Measurements from ENCODE around the gene KRT14.
"Not testable (repeated sequence)": the region's sequence is repeated elsewhere in the genome, so short reads cannot be mapped to it uniquely, and the experiment has no call there.

Gene KRT14

DNA sequence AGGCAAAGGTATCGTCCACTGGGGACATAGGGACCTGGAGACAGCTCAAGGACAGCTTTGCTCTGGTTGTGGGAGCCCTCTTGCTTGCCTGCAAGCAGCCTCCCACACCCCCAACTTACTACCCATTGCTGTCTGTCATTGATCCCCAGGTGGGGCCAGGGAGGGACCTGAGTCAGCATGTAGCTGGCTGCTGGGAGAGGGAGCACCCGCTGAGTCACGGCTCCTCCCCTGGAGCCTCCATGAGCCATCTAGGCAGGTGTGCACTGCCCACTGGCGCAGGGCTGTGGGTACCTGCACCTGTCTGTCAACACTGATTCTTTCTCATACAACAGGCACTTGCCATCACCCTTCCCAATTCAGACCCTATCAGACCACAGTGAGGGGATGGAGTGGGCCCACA is 10.0 kb downstream of the KRT14 start:
- not testable (repeated sequence) for DNase-seq

DNA sequence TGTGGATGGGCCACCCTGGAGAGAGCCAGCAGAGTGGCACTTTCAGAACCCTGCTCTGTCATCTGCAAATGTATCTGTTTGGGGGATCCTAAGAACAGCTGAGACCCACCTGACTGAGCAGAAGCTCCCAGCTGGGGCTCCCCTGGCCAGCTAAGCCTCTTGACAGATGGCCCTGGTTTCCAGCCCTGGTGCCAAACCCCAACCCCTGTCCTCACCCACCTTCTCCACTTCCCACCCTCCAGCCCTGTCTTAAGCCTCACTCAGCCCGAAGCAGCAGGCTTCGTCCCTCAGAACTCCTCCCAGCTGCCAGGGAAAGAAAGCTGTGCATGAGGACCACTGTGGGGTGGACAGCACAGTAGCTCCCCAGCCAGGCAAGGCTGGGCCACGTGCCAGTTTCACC is 11.4 kb downstream of the KRT14 start:
- no peak for DNase-seq

- no peak for DNase-seq
These were observed 14.9 kb downstream of the KRT14 start, which contains the start of gene KRT9 for GRCh38 chr17:41571561-41572434. TSS of gene KRT9 (minus strand) at chr17:41572059. CDS start at chr17:41571992, 67 bp downstream.

- peak; percentile 11 to 23 for DNase-seq
These were observed 19.4 kb downstream of the KRT14 start for GRCh38 chr17:41567317-41567716.

DNA sequence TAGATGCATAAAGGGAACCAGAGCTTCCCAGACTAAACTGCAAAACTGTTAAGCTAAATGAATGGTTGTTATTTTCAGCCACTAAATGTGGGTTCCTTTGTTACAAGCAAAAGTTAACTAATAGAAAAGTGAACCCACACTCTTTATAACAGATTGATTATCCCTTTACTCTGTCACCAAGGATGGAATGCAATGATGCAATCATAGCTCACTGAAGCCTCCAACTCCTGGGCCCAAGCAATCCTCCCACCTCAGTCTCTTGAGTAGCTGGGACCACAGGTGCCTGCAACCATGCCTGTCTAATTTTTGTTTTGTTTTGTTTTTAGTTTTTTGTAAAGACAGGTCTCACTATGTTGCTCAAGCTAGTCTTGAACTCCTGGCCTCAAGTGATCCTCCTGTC is 21.4 kb downstream of the KRT14 start:
- DNase-seq: no peak

GRCh38 chr17:41563607-41564170 is 23.0 kb downstream of the KRT14 start:
- no peak for DNase-seq

GRCh38 chr17:41561554-41561953 is 25.1 kb downstream of the KRT14 start:
- no peak for DNase-seq

- no peak for DNase-seq
These were observed 27.1 kb downstream of the KRT14 start for GRCh38 chr17:41559548-41559947.

DNA sequence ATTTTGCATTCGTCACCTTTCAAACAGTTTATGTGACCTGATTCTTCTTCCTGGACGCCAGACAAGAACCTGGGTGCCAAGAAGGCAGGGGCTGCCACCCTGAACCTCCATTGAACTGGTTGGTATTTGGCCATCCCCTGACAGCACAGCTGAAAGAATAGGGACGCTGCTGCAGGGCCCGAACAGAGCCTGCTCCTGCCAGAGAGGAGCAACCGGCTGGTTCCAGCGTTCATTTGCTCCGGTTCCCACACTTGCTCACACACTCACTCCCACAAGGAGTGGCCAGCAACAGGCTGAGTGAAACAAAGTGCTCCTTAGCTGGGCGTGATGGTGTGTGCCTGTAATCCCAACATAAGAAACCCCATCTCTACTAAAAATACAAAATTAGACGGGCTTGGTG is 29.8 kb downstream of the KRT14 start:
- DNase-seq: no peak

DNA sequence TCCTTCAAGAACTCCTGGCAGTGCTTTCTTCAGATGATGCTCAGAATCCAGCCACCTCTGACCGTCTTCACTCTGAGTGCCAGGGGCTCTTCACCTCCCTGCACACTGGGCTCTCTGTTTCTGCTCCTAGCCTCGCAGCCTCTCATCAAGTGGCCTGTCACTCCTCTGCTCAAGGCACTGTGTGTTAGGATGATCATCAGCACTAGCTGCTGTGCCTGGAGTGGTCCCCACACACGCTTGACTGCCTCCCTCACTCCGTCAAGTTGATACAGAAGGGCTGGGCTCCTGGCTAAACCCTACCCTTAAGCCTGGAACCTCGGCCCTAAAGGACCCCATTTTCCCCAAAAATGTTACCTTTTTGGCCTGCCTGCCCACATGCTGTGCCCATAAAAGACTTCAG is 30.4 kb downstream of the KRT14 start:
- DNase-seq: no peak

GRCh38 chr17:41555105-41555887 is 31.4 kb downstream of the KRT14 start:
- no peak for DNase-seq

DNA sequence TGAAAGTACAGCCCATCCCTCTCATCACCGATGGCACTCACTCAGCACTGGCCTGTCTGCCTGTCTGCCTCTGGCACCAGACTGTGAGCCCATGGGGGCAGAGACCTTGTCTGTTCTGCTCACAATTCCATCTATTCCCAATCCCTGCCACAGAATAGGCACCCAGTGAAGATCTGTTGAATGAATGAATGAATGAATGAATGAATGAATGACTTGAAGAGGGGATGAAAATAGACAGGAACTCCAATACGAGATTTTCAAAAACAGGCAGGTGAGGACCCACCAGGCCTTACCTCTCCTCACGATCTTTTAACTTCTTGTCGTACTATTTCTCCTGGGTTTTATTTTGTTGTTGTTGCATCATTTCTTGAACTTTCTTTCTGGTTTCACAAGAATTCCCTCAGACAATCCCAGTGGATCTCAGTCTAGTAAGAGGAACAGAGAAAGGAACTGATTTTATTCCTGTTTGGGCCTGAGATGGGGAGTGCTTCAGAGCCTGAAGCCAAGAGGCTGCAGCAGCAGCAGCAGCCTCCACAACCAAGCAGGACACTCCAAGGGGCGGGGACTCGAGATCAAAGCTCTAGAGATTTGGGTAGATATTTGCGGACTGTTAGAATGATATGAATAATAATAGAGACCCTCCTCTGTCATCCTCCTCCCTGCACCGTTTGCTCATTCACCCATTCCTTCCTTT is 32.6 kb downstream of the KRT14 start:
- DNase-seq: no peak

DNA sequence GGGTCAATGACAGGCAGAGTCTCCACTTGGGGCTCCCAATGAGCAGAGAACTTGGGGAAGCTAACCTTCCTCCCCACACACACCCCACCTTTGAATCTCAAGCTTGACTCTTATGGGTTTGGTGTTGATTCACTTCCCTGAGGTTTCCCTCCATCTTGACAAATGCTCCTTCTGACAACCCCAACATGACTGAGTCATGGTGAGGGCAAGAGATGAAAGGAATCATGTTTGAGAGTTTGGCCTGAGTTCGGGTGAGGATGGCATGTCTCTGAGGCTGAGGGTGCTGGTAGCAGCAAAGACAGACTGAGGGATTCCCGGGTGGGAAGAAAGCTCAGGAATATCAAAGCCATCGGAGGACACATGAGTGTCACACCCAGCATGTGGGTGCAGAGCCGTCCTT is 33.5 kb downstream of the KRT14 start:
- no peak for DNase-seq

- DNase-seq: no peak
These were observed 34.2 kb downstream of the KRT14 start for GRCh38 chr17:41552455-41552854.

DNA sequence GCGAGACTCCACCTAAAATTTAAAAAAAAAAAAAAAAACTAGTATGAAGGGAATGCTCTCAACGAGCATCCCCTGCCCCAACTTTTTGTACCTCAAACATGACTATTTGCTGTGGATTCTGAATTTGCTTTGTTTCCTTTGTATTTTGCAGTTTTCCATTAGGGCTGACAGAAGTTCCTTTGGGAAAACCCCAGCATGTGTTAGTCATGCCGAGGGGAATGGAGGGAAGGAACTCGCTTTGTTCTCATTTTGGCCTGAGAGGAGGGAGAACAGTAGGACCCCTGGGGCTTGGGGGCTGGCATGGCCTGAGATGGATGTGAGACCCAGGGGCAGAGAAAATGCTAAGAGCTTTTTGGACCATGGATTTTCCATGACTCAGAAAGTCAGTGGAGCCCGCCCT is 35.3 kb downstream of the KRT14 start:
- DNase-seq: no peak

GRCh38 chr17:41549596-41550039 is 37.1 kb downstream of the KRT14 start:
- DNase-seq: no peak

DNA sequence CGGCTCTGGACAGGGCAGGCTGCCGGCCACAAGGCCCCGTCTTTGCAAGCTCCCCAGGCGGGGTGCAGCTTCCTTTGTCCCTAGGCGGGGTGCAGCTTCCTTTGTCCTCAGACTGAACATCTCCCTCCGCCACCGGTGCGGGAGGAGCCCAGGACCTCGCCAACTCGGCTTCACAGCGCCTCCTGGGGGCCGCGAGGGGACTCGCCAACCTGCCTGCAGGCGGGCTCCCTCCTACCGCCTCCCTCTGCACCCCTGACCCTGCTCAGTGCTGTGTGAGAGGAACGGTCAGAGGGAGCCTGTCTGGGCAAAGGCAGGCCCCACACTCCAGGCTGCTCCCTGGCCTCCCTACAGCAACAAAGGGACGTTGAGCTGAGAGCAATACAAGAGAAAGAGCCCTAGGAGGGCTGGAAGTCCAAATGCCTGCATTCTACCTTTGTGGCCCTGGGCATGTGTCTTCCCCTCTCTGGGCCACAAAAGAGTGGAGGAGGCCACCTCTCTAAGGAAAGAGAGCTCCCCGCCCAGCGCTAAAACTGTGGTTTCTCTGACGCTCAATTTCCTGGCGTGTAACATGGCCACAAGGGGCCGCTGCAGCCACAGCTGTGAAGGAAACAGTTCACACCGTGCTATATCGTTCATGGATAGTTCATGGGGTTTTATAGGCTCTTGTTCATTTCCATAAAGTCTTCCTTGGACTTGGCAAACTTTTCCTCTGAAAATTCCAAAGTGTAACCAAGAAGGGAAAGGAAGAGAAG is 37.7 kb downstream of the KRT14 start:
- DNase-seq: peak; percentile 83 to 85

DNA sequence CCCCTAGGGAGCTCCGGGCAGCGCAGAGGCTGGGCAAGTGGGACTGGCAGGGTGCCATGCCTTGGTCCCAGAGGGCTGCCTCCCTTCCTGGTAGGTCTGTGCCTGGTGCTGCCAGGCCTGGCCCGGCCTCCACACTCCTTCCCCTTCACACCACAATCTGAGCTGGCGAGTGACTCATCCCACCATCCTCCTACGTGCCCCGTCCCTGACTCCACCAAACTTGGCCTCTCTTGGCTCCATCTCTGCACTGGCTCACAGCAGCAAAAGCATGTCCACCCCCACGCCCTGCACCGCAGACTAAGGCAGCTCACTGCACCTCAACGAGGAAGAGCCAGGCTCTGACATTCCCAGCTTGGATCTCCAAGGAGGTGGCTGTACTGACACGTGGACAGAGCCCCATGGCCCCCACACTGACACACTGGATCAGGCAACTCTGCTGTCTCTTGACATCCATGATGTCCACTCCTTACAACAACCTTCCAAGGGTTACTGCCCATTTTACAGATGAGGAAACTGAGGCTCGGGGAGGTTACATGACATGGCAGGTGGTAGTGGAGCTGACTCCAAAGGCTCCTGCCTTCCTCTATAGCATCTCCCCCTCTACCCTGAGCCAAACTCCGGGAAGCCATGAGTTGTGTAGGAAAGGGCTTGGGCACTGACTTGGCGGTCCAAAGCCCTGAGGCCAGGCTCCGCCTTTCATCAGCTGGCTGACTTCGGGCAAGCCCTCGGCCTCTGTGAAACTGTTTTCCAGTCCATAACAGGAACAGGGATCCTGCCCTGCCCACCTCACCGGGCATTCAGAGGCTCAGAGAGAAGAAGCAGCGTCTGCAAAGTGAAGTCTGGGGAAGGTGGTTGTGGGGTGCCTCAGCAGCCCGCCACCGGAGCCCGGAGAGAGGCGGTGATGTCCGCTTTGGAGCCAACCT is 38.5 kb downstream of the KRT14 start:
- peak in 1 of 2 donors; percentile 37 for DNase-seq

- DNase-seq: no peak
These were observed 39.3 kb downstream of the KRT14 start for GRCh38 chr17:41547378-41547841.

DNA sequence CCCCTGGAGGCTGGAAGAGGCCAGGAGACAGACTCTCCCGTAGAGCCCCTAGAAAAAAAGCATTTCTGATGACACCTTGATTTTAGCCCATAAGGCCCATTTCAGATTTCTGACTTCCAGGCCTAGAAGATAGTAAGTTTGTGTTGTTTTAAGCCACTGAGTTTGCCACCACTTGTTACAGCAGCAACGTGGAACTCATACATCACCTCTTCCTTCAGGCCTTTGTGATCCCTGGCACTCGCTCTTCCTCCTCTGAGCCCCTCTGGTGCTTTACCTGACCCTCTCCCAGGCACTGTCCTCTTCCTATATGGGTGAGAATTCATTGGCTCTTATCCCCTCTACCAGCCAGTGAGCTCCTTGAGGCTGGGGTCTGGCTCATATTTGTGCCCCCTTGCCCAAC is 39.9 kb downstream of the KRT14 start:
- no peak for DNase-seq
